GM23338 (cell line): ENCODE data around the gene TEX44.

ENCODE experiments used
- CTCF ChIP-seq, 2 experiments: fragments of 200-600 bp in 1 of 2; sonication (generic) in 1 of 2; conservative IDR thresholded peaks; 2 replicates each; pipeline versions ENCODE4 v1.5.1 to v1.6.1; 2016 to 2017; ENCODE audit warnings: antibody characterized with exemption in 2 of 2, low read depth in 2 of 2, mild to moderate bottlenecking in 2 of 2, moderate library complexity in 1 of 2
- EZH2 ChIP-seq: fragments of 200-600 bp; sonication (generic); IDR thresholded peaks from one replicate; pipeline ENCODE4 v1.8.0; 2017; ENCODE audit warnings: antibody characterized with exemption, mild to moderate bottlenecking, low read depth; ENCODE audit not compliant: unreplicated experiment
- EZH2phosphoT487 ChIP-seq: fragments of 200-600 bp; sonication (generic); IDR thresholded peaks from one replicate; pipeline ENCODE4 v1.8.1; 2018; ENCODE audit warnings: antibody characterized with exemption; ENCODE audit not compliant: unreplicated experiment

GRCh38 chr2:231571661-231572191 lies 20.9 kb upstream of the TEX44 start:
- no peak for TF ChIP-seq EZH2
- TF ChIP-seq CTCF (conservative IDR thresholded peaks at IDR 0.05; ENCODE audit: low read depth in 2 of 2): no peak
- TF ChIP-seq EZH2phosphoT487: no peak
